Gastroesophageal sphincter (tissue), 4 donors: Measurements from ENCODE around the gene ITPKB. TPM values are rescaled to one million over a fixed set of nuclear protein-coding genes. Genes with fewer than 3 reads are reported as not detected.

Experiments
- ATAC-seq: fragments of 150-250 bp; one replicate; pipeline ENCODE4 v1.9.1; 2016; ENCODE audit warnings: mild to moderate bottlenecking, moderate library complexity
- H3K27ac ChIP-seq, 4 donors: fragments of 200-600 bp; sonication (generic) in 3 of 4; 1 replicate in 3 of 4; 2 replicates in 1 of 4; pipeline ENCODE4 v1.5.1; 2016 to 2019
- H3K27me3 ChIP-seq: fragments of 200-600 bp; sonication (generic); one replicate; pipeline ENCODE4 v1.5.1; 2019
- H3K36me3 ChIP-seq, 2 donors: fragments of 200-600 bp; sonication (generic); one replicate each; pipeline ENCODE4 v1.5.1; 2019; ENCODE audit warnings: control low read depth in 1 of 2
- H3K4me1 ChIP-seq, 3 donors: fragments of 200-600 bp; sonication (generic); 1 replicate in 2 of 3; 2 replicates in 1 of 3; pipeline ENCODE4 v1.5.1; 2016 to 2019; ENCODE audit warnings: control low read depth in 2 of 3
- H3K4me3 ChIP-seq, 2 donors: fragments of 200-600 bp; sonication (generic); one replicate each; pipeline ENCODE4 v1.5.1; 2019; ENCODE audit warnings: mild to moderate bottlenecking in 1 of 2, moderate library complexity in 1 of 2
- H3K9me3 ChIP-seq, 3 donors: fragments of 200-600 bp; sonication (generic); one replicate each; pipeline ENCODE4 v1.5.1; 2017 to 2019; ENCODE audit warnings: control low read depth in 2 of 3
- CTCF ChIP-seq, 4 experiments: fragments of 200-600 bp in 2 of 4; fragments of 450-650 bp in 2 of 4; sonication (generic) in 1 of 4; IDR thresholded peaks; one replicate each; pipeline ENCODE4 v1.5.1; 2017 to 2019; ENCODE audit warnings: antibody characterized with exemption in 4 of 4, mild to moderate bottlenecking in 2 of 4, moderate library complexity in 2 of 4
- EP300 ChIP-seq: sonication (generic); formaldehyde crosslinking; IDR thresholded peaks from one replicate; pipeline ENCODE4 v1.6.1; 2017; ENCODE audit warnings: antibody characterized with exemption, mild to moderate bottlenecking
- POLR2A ChIP-seq, 2 donors: fragments of 450-650 bp; IDR thresholded peaks; one replicate each; pipeline ENCODE4 v1.6.1; 2017; ENCODE audit warnings: antibody characterized with exemption in 2 of 2, mild to moderate bottlenecking in 2 of 2, moderate library complexity in 1 of 2
- POLR2AphosphoS5 ChIP-seq: sonication (generic); formaldehyde crosslinking; IDR thresholded peaks from one replicate; pipeline ENCODE4 v1.6.1; 2017; ENCODE audit warnings: antibody characterized with exemption
- WGBS, 2 donors: methylation state at CpG; one replicate each; pipeline ENCODE4 v1.1.5; 2018; ENCODE audit warnings: low coverage in 1 of 2; 5-methylcytosine and 5-hydroxymethylcytosine counted together
- total RNA-seq, 4 donors: library from RNA; depleted of rRNA; stranded (reverse); fragments of >200 nt; gene quantifications; one replicate each; pipeline ENCODE4 v1.1.0, GENCODE V29; 2016

Gene ITPKB
- total RNA-seq, 4 donors from 2014 or later = 75.0 to 184 (median 94.2) TPM

GRCh38 chr1:226692823-226693222, 46.3 kb downstream of the ITPKB start:
- peaks cover 0 to 73% (median 32%) of the 10 kb centered on the region in 3 donors for H3K4me1 ChIP-seq
- H3K27me3 ChIP-seq = no peaks in the 10 kb centered on the region
- WGBS, 2 donors = 0 to 45% methylated on average over 1 to 3 of the region's 3 CpGs

GRCh38 chr1:226692051-226692792, 46.9 kb downstream of the ITPKB start:
- no peaks in the 10 kb centered on the region for H3K36me3 ChIP-seq
- 32 to 41% methylated on average over 4 of the region's 4 CpGs for WGBS, 2 donors
- H3K27me3 ChIP-seq = no peaks in the 10 kb centered on the region
- peaks cover 0 to 75% (median 28%) of the 10 kb centered on the region in 3 donors for H3K4me1 ChIP-seq
- H3K4me3 ChIP-seq = no peak overlapping the region
- TF ChIP-seq CTCF (IDR thresholded peaks at IDR 0.05) (no peak), POLR2A (IDR thresholded peaks at IDR 0.05) (no peak), POLR2AphosphoS5 (no peak), EP300 (no peak)
- peak overlapping the region in 2 of 4 donors; percentile 81 to 89 for H3K27ac ChIP-seq
- H3K9me3 ChIP-seq = no peaks in the 10 kb centered on the region
- no peak for ATAC-seq

More at GRCh38 chr1:226692823-226693222, 46.3 kb downstream of the ITPKB start:
- no peaks in the 10 kb centered on the region for H3K9me3 ChIP-seq
- peak overlapping the region in 2 of 4 donors; percentile 81 to 89 for H3K27ac ChIP-seq
- no peaks in the 10 kb centered on the region for H3K36me3 ChIP-seq
- TF ChIP-seq EP300 = no peak
- no peak for TF ChIP-seq POLR2A (IDR thresholded peaks at IDR 0.05)
- no peak for TF ChIP-seq CTCF (IDR thresholded peaks at IDR 0.05)
- TF ChIP-seq POLR2AphosphoS5 = no peak
- H3K4me3 ChIP-seq = no peak overlapping the region
- no peak for ATAC-seq

GRCh38 chr1:226691247-226691646, 47.8 kb downstream of the ITPKB start:
- H3K4me1 ChIP-seq = peaks cover 0 to 78% (median 35%) of the 10 kb centered on the region in 3 donors
- TF ChIP-seq CTCF (IDR thresholded peaks at IDR 0.05) (no peak), EP300 (no peak), POLR2A (IDR thresholded peaks at IDR 0.05) (no peak), POLR2AphosphoS5 (no peak)
- ATAC-seq = no peak
- 20% methylated on average over 1 of the region's 4 CpGs; no CpG with 5 or more reads in 1 of the 2 donors for WGBS, 2 donors
- no peaks in the 10 kb centered on the region for H3K27me3 ChIP-seq
- no peaks in the 10 kb centered on the region for H3K36me3 ChIP-seq
- H3K9me3 ChIP-seq = no peaks in the 10 kb centered on the region
- H3K4me3 ChIP-seq = no peak overlapping the region
- peak overlapping the region in 2 of 4 donors; percentile 81 to 89 for H3K27ac ChIP-seq

GRCh38 chr1:226690460-226690982, 48.6 kb downstream of the ITPKB start:
- H3K4me1 ChIP-seq = peaks cover 0 to 79% (median 33%) of the 10 kb centered on the region in 3 donors
- peak; percentile 45 for ATAC-seq
- H3K27ac ChIP-seq = peak overlapping the region in 2 of 4 donors; percentile 81 to 89
- no peaks in the 10 kb centered on the region for H3K27me3 ChIP-seq
- no peaks in the 10 kb centered on the region for H3K9me3 ChIP-seq
- H3K4me3 ChIP-seq = no peak overlapping the region
- H3K36me3 ChIP-seq = no peaks in the 10 kb centered on the region
- TF ChIP-seq POLR2A (IDR thresholded peaks at IDR 0.05) (no peak), CTCF (IDR thresholded peaks at IDR 0.05) (no peak), EP300 (peak; percentile 79), POLR2AphosphoS5 (peak; percentile 63)
- WGBS, 2 donors = 20 to 22% methylated on average over 6 to 8 of the region's 8 CpGs
